H1 (cell line): ENCODE measurements around the gene BIN1. TPM values are rescaled to one million over a fixed set of nuclear protein-coding genes. Genes with fewer than 3 reads are reported as not detected.

ENCODE experiments used
- CTCF ChIA-PET: fragments of 300-600 bp; sonication (Branson Sonifier 250); formaldehyde crosslinking; loops from one replicate; lab custom pipeline; 2021; ENCODE audit not compliant: partially characterized antibody; lab: Charles Lee
- POLR2A ChIA-PET: fragments of 300-600 bp; sonication (Branson Sonifier 250); formaldehyde crosslinking; loops from one replicate; lab custom pipeline; 2021; ENCODE audit warnings: inconsistent platforms; ENCODE audit not compliant: partially characterized antibody; lab: Charles Lee
- DNase-seq, 2 experiments: peaks; one replicate each; pipeline versions ENCODE4 v3.0.0 to v3.0.0-alpha.2; 2010 to 2022; ENCODE audit warnings: low spot score in 2 of 2, low read depth in 1 of 2, mixed read lengths in 1 of 2
- FAIRE-seq: peaks from 2 replicates; lab custom pipeline; 2011; peaks lifted over from hg19 to GRCh38; lab: Jason Lieb, UNC
- H2AFZ ChIP-seq: 2 replicates; pipeline ENCODE4 v1.8.1; 2012; ENCODE audit warnings: low read length, inconsistent platforms
- H2AK5ac ChIP-seq: 2 replicates; pipeline ENCODE4 v1.6.1; 2013; ENCODE audit warnings: low read depth, low read length
- H2BK120ac ChIP-seq: replicated peaks from 2 replicates; pipeline ENCODE3; 2013; ENCODE audit warnings: low read depth, low read length, inconsistent platforms
- H2BK12ac ChIP-seq: 2 replicates; pipeline ENCODE4 v1.6.1; 2013; ENCODE audit warnings: low read depth, low read length
- H2BK15ac ChIP-seq: 2 replicates; pipeline ENCODE4 v1.6.1; 2013; ENCODE audit warnings: low read length
- H2BK20ac ChIP-seq: 2 replicates; pipeline ENCODE4 v1.6.1; 2013; ENCODE audit warnings: low read length
- H2BK5ac ChIP-seq: 2 replicates; pipeline ENCODE4 v1.6.1; 2013; ENCODE audit warnings: low read depth, low read length
- H3K14ac ChIP-seq: 2 replicates; pipeline ENCODE4 v1.6.1; 2013; ENCODE audit warnings: inconsistent platforms; ENCODE audit not compliant: insufficient read length
- H3K18ac ChIP-seq: 2 replicates; pipeline ENCODE4 v1.6.1; 2013; ENCODE audit warnings: low read length; ENCODE audit errors: extremely low read depth
- H3K23ac ChIP-seq: 2 replicates; pipeline ENCODE4 v1.6.1; 2013; ENCODE audit warnings: inconsistent platforms; ENCODE audit not compliant: insufficient read length
- H3K23me2 ChIP-seq: 2 replicates; pipeline ENCODE4 v1.6.1; 2013; ENCODE audit warnings: low read depth, low read length
- H3K27ac ChIP-seq: 2 replicates; pipeline ENCODE4 v1.6.1; 2011; ENCODE audit warnings: low read depth, low read length, inconsistent platforms
- H3K27me3 ChIP-seq, 4 experiments: replicated peaks in 1 of 4; 1 replicate in 1 of 4; 2 replicates in 3 of 4; pipeline versions ENCODE4 v1.6.1 to v1.8.1; 2011 to 2013; ENCODE audit warnings: low read length in 3 of 4, mild to moderate bottlenecking in 3 of 4, inconsistent platforms in 2 of 4, mixed read lengths in 2 of 4, moderate library complexity in 1 of 4; ENCODE audit not compliant: control insufficient read depth in 3 of 4, insufficient read depth in 3 of 4; ENCODE audit errors: extremely low read depth in 1 of 4
- H3K36me3 ChIP-seq, 4 experiments: 2 replicates each; pipeline versions ENCODE4 v1.6.1 to v1.8.1; 2011 to 2013; ENCODE audit warnings: mild to moderate bottlenecking in 4 of 4, low read length in 3 of 4, moderate library complexity in 2 of 4, control low read depth in 1 of 4, inconsistent platforms in 1 of 4; ENCODE audit not compliant: insufficient read depth in 4 of 4, control insufficient read depth in 2 of 4
- H3K4ac ChIP-seq: replicated peaks from 2 replicates; pipeline ENCODE3; 2013; ENCODE audit warnings: low read length, low read depth, mixed read lengths, inconsistent platforms; ENCODE audit not compliant: insufficient read length
- H3K4me1 ChIP-seq, 4 experiments: replicated peaks in 1 of 4; 1 replicate in 1 of 4; 2 replicates in 3 of 4; pipeline versions ENCODE4 v1.6.1 to v1.8.1; 2011 to 2013; ENCODE audit warnings: low read length in 3 of 4, inconsistent platforms in 2 of 4, mixed read lengths in 1 of 4; ENCODE audit not compliant: insufficient read depth in 4 of 4, control insufficient read depth in 3 of 4
- H3K4me2 ChIP-seq, 2 experiments: 2 replicates each; pipeline versions ENCODE4 v1.6.1 to v1.8.1; 2011 to 2013; ENCODE audit warnings: low read depth in 2 of 2, low read length in 2 of 2, control low read depth in 1 of 2, inconsistent platforms in 1 of 2, mild to moderate bottlenecking in 1 of 2; ENCODE audit not compliant: insufficient read depth in 1 of 2
- H3K4me3 ChIP-seq, 4 experiments: fragments of 200-600, 300-600 bp in 1 of 4; sonication (generic), shearing (Covaris generic), sonication (Bioruptor Twin) in 1 of 4; 2 replicates each; pipeline versions ENCODE4 v1.5.1 to v1.8.1; 2011 to 2016; ENCODE audit warnings: low read length in 4 of 4, low read depth in 3 of 4, control low read depth in 2 of 4, inconsistent platforms in 2 of 4, mild to moderate bottlenecking in 2 of 4, mixed read lengths in 1 of 4, moderate library complexity in 1 of 4; ENCODE audit not compliant: insufficient read depth in 2 of 4; ENCODE audit errors: extremely low read depth in 1 of 4
- H3K56ac ChIP-seq: replicated peaks from 2 replicates; pipeline ENCODE3; 2013; ENCODE audit warnings: low read depth, mild to moderate bottlenecking, mixed read lengths, low read length, inconsistent platforms; ENCODE audit not compliant: insufficient read length
- H3K79me1 ChIP-seq: 2 replicates; pipeline ENCODE4 v1.6.1; 2013; ENCODE audit warnings: low read depth, low read length, control low read depth
- H3K79me2 ChIP-seq, 2 experiments: 2 replicates each; pipeline versions ENCODE4 v1.6.1 to v1.8.1; 2012 to 2013; ENCODE audit warnings: low read length in 2 of 2, mild to moderate bottlenecking in 2 of 2, inconsistent platforms in 1 of 2; ENCODE audit not compliant: insufficient read depth in 2 of 2, control insufficient read depth in 1 of 2
- H3K9ac ChIP-seq, 4 experiments: replicated peaks in 1 of 4; 1 replicate in 1 of 4; 2 replicates in 3 of 4; pipeline versions ENCODE4 v1.6.1 to v1.8.1; 2011 to 2013; ENCODE audit warnings: low read depth in 3 of 4, low read length in 3 of 4, control low read depth in 2 of 4, mild to moderate bottlenecking in 2 of 4, moderate library complexity in 2 of 4, inconsistent platforms in 1 of 4; ENCODE audit errors: extremely low read depth in 1 of 4
- H3K9me3 ChIP-seq, 2 experiments: 2 replicates each; pipeline versions ENCODE4 v1.6.1 to v1.8.1; 2012 to 2013; ENCODE audit warnings: mild to moderate bottlenecking in 2 of 2, moderate library complexity in 2 of 2, control low read depth in 1 of 2, inconsistent platforms in 1 of 2, low read depth in 1 of 2, low read length in 1 of 2, mixed read lengths in 1 of 2; ENCODE audit not compliant: insufficient read depth in 2 of 2
- H4K20me1 ChIP-seq, 2 experiments: replicated peaks in 1 of 2; 2 replicates each; pipeline versions ENCODE3 to v1.8.1; 2011 to 2013; ENCODE audit warnings: inconsistent platforms in 2 of 2, low read length in 2 of 2, mild to moderate bottlenecking in 1 of 2; ENCODE audit not compliant: insufficient read depth in 2 of 2, control insufficient read depth in 1 of 2
- H4K5ac ChIP-seq: 2 replicates; pipeline ENCODE4 v1.6.1; 2013; ENCODE audit warnings: low read length, low read depth, mixed read lengths, inconsistent platforms; ENCODE audit not compliant: insufficient read length
- H4K8ac ChIP-seq: 2 replicates; pipeline ENCODE4 v1.8.0; 2013; ENCODE audit warnings: mild to moderate bottlenecking, moderate library complexity, low read length, inconsistent platforms; ENCODE audit not compliant: insufficient read depth; ENCODE audit errors: extremely low read depth
- H4K91ac ChIP-seq: replicated peaks from 2 replicates; pipeline ENCODE3; 2013; ENCODE audit warnings: low read length, mixed read lengths, inconsistent platforms; ENCODE audit not compliant: insufficient read length
- WGBS, 2 experiments: shearing (Covaris generic) in 1 of 2; methylation state at CpG; one replicate each; pipeline versions ENCODE4 v1.1.6 to v1.1.7; 2013 to 2015; ENCODE audit warnings: low lambda C conversion rate in 2 of 2, mixed read lengths in 2 of 2, inconsistent platforms in 1 of 2, low coverage in 1 of 2, missing lambda C conversion rate in 1 of 2; ENCODE audit not compliant: insufficient replicate concordance in 2 of 2, insufficient coverage in 1 of 2, insufficient read length in 1 of 2; ENCODE audit errors: extremely low coverage in 1 of 2, missing lambda C conversion rate in 1 of 2; 5-methylcytosine and 5-hydroxymethylcytosine counted together
- polyA plus RNA-seq, 7 experiments: library from polyadenylated mRNA; depleted of rRNA in 3 of 7; stranded (reverse) in 5 of 7; unstranded in 2 of 7; fragments of >200 nt in 5 of 7; fragments of 200-250 nt in 2 of 7; gene quantifications; 1 replicate in 5 of 7; 2 replicates in 1 of 7; 4 replicates in 1 of 7; pipeline versions ENCODE4 v1.2.1 to v1.2.3, GENCODE V29; 2011 to 2013; ENCODE audit warnings: missing spikeins in 2 of 7, mixed read lengths in 2 of 7
- total RNA-seq: library from RNA; stranded (reverse); fragmentation: NEBNext Ultra II Directional; extraction: Animal tissue kit (Norgen Biotek cat#: 25700); gene quantifications from 2 replicates; pipeline ENCODE4 v1.2.1, GENCODE V29; 2021

The BIN1 gene
- total and polyA plus RNA-seq, 2 of the 8 experiments (the other 6 are each of a cell fraction or from before 2014, with no cell fraction given) = 23.6 to 35.6 TPM

- Histone ChIP-seq H2BK120ac (no peak overlapping the region), H3K9ac (no peak overlapping the region), H2AK5ac (no peak overlapping the region), H3K23me2 (no peaks in the 10 kb centered on the region), H3K56ac (no peak overlapping the region), H3K27me3 (0 out of 7 replicates have a peak, but pooled peaks cover 0 to 2% (median 0%) of the 10 kb centered on the region in 4 experiments), H4K20me1 (no peaks in the 10 kb centered on the region), H3K4me3 (no peak overlapping the region), H3K18ac (no peak overlapping the region), H3K23ac (no peak overlapping the region), H3K9me3 (0 out of 4 replicates have a peak, but pooled peaks cover 0 to 6% of the 10 kb centered on the region in 2 experiments), H3K79me2 (no peaks in the 10 kb centered on the region), H4K8ac (peak overlapping the region; percentile 79; the same call in 1 of the 2 replicates), H3K4me2 (no peak overlapping the region), H3K4me1 (no peaks in the 10 kb centered on the region), H2BK12ac (no peak overlapping the region), H4K5ac (no peak overlapping the region), H2BK20ac (no peak overlapping the region), H3K79me1 (no peaks in the 10 kb centered on the region), H2AFZ (no peak overlapping the region), H3K36me3 (no peaks in the 10 kb centered on the region), H4K91ac (no peak overlapping the region), H2BK5ac (no peak overlapping the region), H3K27ac (no peak overlapping the region), H2BK15ac (no peak overlapping the region), H3K4ac (no peak overlapping the region), H3K14ac (no peak overlapping the region)
- WGBS, 2 experiments = 95% methylated on average over 12 of the region's 15 CpGs; no CpG with 5 or more reads in 1 of the 2 experiments
- DNase-seq = peak in 1 of 2 experiments; percentile 35
- ChIA-PET CTCF (interaction anchor here (0.6 to 1.5 kb wide), 7 partner anchors 13 to 892 kb away, joined by 3 to 6 read pairs (median 3); no protein-coding TSS in a partner anchor), POLR2A (no interaction called here)
- FAIRE-seq = no peak
These were observed 30.8 kb upstream of the BIN1 start for GRCh38 chr2:127137741-127138140.
